Measurements from ENCODE around the gene COG3.

COG3 gene

GRCh38 chr13:45545686-45546409 lies 81.1 kb downstream of the COG3 start:
- no peak for DNase-seq (ENCODE audit: low read depth)

- no peak for DNase-seq (ENCODE audit: low read depth)
These were observed 81.6 kb downstream of the COG3 start for GRCh38 chr13:45546410-45546765.

- no peak for DNase-seq (ENCODE audit: low read depth)
These were observed 83.5 kb downstream of the COG3 start for GRCh38 chr13:45548281-45548680.

DNA sequence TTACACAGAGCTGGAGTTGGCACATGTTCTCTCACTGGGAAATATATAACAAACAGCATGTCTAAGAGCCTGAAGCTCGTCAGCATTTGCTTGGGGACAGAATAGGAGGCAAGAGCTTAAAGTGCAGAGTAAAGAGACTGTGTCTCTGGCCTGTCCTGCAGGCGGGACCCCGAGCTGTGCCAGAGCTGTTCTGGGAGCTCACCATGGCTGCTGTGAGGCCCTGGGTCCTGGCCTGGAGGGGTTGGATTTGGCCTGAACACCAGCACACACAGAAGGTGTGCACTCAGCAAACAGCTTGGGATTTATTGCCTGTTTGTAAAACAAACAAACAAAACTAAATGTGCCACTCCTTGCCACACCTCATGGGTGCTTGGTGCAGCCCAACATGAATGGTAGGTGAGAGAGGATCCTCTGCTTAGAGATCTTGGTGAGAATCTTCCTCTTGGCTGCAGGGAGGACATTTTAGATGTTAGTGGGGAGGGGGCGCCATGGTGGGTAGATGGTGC lies 89.9 kb downstream of the COG3 start:
- DNase-seq (ENCODE audit: low read depth): no peak

DNA sequence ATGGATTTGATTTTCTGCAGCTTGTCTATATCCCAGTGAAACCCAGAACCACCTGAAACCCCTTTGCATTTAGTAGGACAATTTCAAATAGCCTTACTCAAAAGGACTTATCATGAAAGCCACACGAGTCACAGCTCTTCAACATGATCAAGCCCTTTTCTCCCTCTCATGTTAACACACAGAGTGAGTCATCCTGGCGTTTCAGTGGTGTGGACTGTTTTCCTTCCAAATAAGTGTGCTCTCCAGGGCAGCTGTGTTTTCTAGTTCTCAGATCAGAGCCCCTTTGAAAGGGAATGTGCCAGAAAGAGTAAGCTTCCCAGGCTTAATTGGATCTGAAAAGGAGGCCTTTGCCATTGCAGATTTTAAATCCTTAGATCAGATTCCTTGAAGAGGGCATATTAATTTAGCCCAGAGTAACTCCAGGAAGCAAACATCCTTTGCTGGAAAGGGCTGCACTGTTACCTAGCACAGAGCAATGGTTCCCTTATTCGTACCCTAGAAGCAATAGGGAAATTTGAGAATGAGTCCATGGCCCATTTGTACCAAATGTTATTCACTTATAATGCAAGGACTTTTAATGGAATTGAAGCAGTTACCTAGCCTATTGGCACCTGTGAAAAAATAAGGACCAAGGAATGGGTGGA lies 99.5 kb downstream of the COG3 start:
- DNase-seq (ENCODE audit: low read depth): peak; percentile 79

- no peak for DNase-seq (ENCODE audit: low read depth)
These were observed 100.6 kb downstream of the COG3 start for GRCh38 chr13:45565331-45565730.

DNA sequence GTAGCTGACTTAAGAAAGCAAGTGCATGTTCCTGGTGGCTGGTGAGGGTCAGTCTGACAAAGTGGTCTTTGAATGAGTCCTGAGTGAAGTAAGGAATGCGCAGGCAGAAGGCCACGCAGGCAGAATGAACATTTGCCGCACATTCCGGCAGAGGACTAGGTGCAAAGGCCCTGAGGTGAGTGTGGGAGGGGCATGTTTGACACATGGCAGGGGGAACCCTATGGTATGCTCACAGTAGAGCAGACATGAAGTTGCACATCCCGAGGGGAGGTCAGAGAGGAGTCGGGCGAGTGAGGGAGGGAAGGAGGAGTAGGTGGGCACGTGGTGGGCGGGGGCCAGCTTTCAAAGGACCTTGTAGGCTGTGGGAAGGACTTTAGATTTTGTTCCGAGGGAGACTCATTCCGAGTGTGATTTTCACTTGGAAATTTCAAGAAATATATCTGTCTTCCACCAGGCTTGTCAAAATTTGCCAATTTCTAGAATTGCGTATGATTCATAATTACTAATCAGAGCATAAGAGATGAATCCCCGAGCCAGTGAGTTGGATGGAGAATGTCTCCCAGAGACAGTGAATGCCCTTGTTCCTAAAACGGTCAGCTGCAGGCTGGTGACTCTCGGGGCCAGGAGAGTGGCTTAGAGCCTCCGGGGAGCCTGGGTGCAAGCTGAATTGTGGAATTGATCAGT lies 110.5 kb downstream of the COG3 start:
- no peak for DNase-seq (ENCODE audit: low read depth)

DNA sequence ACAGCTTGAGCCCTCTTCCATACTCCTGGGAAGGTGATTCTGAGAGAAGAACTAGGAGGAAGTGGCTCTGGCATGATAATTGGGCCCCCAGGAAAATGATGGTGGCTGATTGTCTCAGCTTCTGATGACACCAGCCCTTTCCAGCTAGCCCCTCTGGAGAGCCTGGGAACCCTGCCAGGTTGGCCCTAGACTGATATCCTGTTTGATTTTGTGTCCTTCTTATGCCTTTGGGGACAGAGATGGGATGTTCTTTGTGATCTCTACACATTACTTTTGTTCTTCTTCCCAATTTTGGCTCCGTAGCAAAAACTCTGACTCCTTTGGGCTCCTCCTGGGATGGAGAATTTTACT lies 111.1 kb downstream of the COG3 start:
- DNase-seq (ENCODE audit: low read depth): no peak

GRCh38 chr13:45576466-45576865 lies 111.7 kb downstream of the COG3 start:
- DNase-seq (ENCODE audit: low read depth): no peak

GRCh38 chr13:45582408-45583076 lies 117.8 kb downstream of the COG3 start:
- no peak for DNase-seq (ENCODE audit: low read depth)

GRCh38 chr13:45584816-45585215 lies 120.1 kb downstream of the COG3 start:
- no peak for DNase-seq (ENCODE audit: low read depth)
